A549 (cell line): Measurements from ENCODE around the gene BCL7B.

Source experiments
- BHLHE40 ChIP-seq: IDR thresholded peaks from 2 replicates; pipeline ENCODE4 v1.6.1; 2012; ENCODE audit warnings: low read depth, low read length, inconsistent platforms
- RARB ChIP-seq: fragments of 250-450 bp; sonication (Bioruptor Pico); IDR thresholded peaks from 2 replicates; pipeline ENCODE4 v1.8.0; 2021; ENCODE audit warnings: mild to moderate bottlenecking, moderate library complexity
- REST ChIP-seq: fragments of 200-600 bp; sonication (generic); IDR thresholded peaks from 2 replicates; pipeline ENCODE4 v1.6.1; 2016; ENCODE audit warnings: antibody characterized with exemption, mild to moderate bottlenecking, moderate library complexity
- TF ChIP-seq, protein P1 (sequence below): fragments of >200 bp; sonication (Bioruptor Twin); formaldehyde crosslinking; IDR thresholded peaks from 3 replicates; pipeline ENCODE4 v1.5.1; 2016

GRCh38 chr7:73496626-73497025 is 60.9 kb downstream of the BCL7B start:
- no peak for TF ChIP-seq REST
- no peak for TF ChIP-seq RARB (CRISPR knock-in tag)
- TF ChIP-seq, protein P1, sequence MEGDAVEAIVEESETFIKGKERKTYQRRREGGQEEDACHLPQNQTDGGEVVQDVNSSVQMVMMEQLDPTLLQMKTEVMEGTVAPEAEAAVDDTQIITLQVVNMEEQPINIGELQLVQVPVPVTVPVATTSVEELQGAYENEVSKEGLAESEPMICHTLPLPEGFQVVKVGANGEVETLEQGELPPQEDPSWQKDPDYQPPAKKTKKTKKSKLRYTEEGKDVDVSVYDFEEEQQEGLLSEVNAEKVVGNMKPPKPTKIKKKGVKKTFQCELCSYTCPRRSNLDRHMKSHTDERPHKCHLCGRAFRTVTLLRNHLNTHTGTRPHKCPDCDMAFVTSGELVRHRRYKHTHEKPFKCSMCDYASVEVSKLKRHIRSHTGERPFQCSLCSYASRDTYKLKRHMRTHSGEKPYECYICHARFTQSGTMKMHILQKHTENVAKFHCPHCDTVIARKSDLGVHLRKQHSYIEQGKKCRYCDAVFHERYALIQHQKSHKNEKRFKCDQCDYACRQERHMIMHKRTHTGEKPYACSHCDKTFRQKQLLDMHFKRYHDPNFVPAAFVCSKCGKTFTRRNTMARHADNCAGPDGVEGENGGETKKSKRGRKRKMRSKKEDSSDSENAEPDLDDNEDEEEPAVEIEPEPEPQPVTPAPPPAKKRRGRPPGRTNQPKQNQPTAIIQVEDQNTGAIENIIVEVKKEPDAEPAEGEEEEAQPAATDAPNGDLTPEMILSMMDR: no peak
- TF ChIP-seq BHLHE40: no peak
